ENCODE results near the gene BBX.

Gene BBX

GRCh38 chr3:107589454-107589853 is 66.7 kb downstream of the BBX start:
- Histone ChIP-seq H3K79me2 (peaks cover 34% of the 10 kb centered on the region), H3K4me1 (no peaks in the 10 kb centered on the region), H3K36me3 (ENCODE audit: control insufficient read depth, insufficient read depth, low read length) (no peaks in the 10 kb centered on the region), H3K27ac (no peak overlapping the region), H2AFZ (no peak overlapping the region), H3K9me3 (ENCODE audit: control insufficient read depth, low read length) (no peaks in the 10 kb centered on the region), H3K4me3 (ENCODE audit: low read depth, low read length) (no peak overlapping the region), H3K9ac (no peak overlapping the region), H3K27me3 (ENCODE audit: control insufficient read depth, insufficient read depth, low read length) (no peaks in the 10 kb centered on the region), H3K4me2 (ENCODE audit: low read length) (no peak overlapping the region)
- TF ChIP-seq CTCF (IDR thresholded peaks at IDR 0.05), result no peak

- H2AFZ ChIP-seq, result no peak overlapping the region
- no peaks in the 10 kb centered on the region for H3K9me3 ChIP-seq (ENCODE audit: control insufficient read depth, low read length)
- H3K9ac ChIP-seq, result no peak overlapping the region
- no peak overlapping the region for H3K4me2 ChIP-seq (ENCODE audit: low read length)
- H3K4me3 ChIP-seq (ENCODE audit: low read depth, low read length), result no peak overlapping the region
- H3K27me3 ChIP-seq (ENCODE audit: control insufficient read depth, insufficient read depth, low read length), result no peaks in the 10 kb centered on the region
- no peaks in the 10 kb centered on the region for H3K4me1 ChIP-seq
- no peaks in the 10 kb centered on the region for H3K36me3 ChIP-seq (ENCODE audit: control insufficient read depth, insufficient read depth, low read length)
- H3K27ac ChIP-seq, result no peak overlapping the region
- H3K79me2 ChIP-seq, result peaks cover 36% of the 10 kb centered on the region
- no peak for TF ChIP-seq CTCF (IDR thresholded peaks at IDR 0.05)
Measured at GRCh38 chr3:107590786-107591185, 68.0 kb downstream of the BBX start.

GRCh38 chr3:107592073-107592472 is 69.3 kb downstream of the BBX start:
- TF ChIP-seq CTCF (IDR thresholded peaks at IDR 0.05), result no peak
- Histone ChIP-seq H3K9ac (no peak overlapping the region), H2AFZ (no peak overlapping the region), H3K9me3 (ENCODE audit: control insufficient read depth, low read length) (no peaks in the 10 kb centered on the region), H3K4me3 (ENCODE audit: low read depth, low read length) (no peak overlapping the region), H3K27ac (no peak overlapping the region), H3K4me2 (ENCODE audit: low read length) (no peak overlapping the region), H3K79me2 (peaks cover 36% of the 10 kb centered on the region), H3K27me3 (ENCODE audit: control insufficient read depth, insufficient read depth, low read length) (no peaks in the 10 kb centered on the region), H3K4me1 (no peaks in the 10 kb centered on the region), H3K36me3 (ENCODE audit: control insufficient read depth, insufficient read depth, low read length) (no peaks in the 10 kb centered on the region)

GRCh38 chr3:107594870-107595269 is 72.1 kb downstream of the BBX start:
- TF ChIP-seq CTCF (IDR thresholded peaks at IDR 0.05), result no peak
- no peak overlapping the region for H2AFZ ChIP-seq
- H3K4me2 ChIP-seq (ENCODE audit: low read length), result no peak overlapping the region
- H3K9me3 ChIP-seq (ENCODE audit: control insufficient read depth, low read length), result no peaks in the 10 kb centered on the region
- H3K27me3 ChIP-seq (ENCODE audit: control insufficient read depth, insufficient read depth, low read length), result no peaks in the 10 kb centered on the region
- H3K9ac ChIP-seq, result no peak overlapping the region
- no peak overlapping the region for H3K4me3 ChIP-seq (ENCODE audit: low read depth, low read length)
- H3K36me3 ChIP-seq (ENCODE audit: control insufficient read depth, insufficient read depth, low read length), result no peaks in the 10 kb centered on the region
- peaks cover 25% of the 10 kb centered on the region for H3K79me2 ChIP-seq
- H3K27ac ChIP-seq, result no peak overlapping the region
- peaks cover 8% of the 10 kb centered on the region for H3K4me1 ChIP-seq

GRCh38 chr3:107596639-107597038 is 73.9 kb downstream of the BBX start:
- H3K36me3 ChIP-seq (ENCODE audit: control insufficient read depth, insufficient read depth, low read length), result no peaks in the 10 kb centered on the region
- peaks cover 24% of the 10 kb centered on the region for H3K79me2 ChIP-seq
- H2AFZ ChIP-seq, result no peak overlapping the region
- no peak overlapping the region for H3K4me2 ChIP-seq (ENCODE audit: low read length)
- no peaks in the 10 kb centered on the region for H3K27me3 ChIP-seq (ENCODE audit: control insufficient read depth, insufficient read depth, low read length)
- no peak for TF ChIP-seq CTCF (IDR thresholded peaks at IDR 0.05)
- peaks cover 11% of the 10 kb centered on the region for H3K4me1 ChIP-seq
- H3K9me3 ChIP-seq (ENCODE audit: control insufficient read depth, low read length), result no peaks in the 10 kb centered on the region
- H3K9ac ChIP-seq, result no peak overlapping the region
- no peak overlapping the region for H3K27ac ChIP-seq
- no peak overlapping the region for H3K4me3 ChIP-seq (ENCODE audit: low read depth, low read length)
